ENCODE results near the gene PTK6.
"Not testable (repeated sequence)": the region's sequence is repeated elsewhere in the genome, so short reads cannot be mapped to it uniquely, and the experiment has no call there.

Gene PTK6

DNA sequence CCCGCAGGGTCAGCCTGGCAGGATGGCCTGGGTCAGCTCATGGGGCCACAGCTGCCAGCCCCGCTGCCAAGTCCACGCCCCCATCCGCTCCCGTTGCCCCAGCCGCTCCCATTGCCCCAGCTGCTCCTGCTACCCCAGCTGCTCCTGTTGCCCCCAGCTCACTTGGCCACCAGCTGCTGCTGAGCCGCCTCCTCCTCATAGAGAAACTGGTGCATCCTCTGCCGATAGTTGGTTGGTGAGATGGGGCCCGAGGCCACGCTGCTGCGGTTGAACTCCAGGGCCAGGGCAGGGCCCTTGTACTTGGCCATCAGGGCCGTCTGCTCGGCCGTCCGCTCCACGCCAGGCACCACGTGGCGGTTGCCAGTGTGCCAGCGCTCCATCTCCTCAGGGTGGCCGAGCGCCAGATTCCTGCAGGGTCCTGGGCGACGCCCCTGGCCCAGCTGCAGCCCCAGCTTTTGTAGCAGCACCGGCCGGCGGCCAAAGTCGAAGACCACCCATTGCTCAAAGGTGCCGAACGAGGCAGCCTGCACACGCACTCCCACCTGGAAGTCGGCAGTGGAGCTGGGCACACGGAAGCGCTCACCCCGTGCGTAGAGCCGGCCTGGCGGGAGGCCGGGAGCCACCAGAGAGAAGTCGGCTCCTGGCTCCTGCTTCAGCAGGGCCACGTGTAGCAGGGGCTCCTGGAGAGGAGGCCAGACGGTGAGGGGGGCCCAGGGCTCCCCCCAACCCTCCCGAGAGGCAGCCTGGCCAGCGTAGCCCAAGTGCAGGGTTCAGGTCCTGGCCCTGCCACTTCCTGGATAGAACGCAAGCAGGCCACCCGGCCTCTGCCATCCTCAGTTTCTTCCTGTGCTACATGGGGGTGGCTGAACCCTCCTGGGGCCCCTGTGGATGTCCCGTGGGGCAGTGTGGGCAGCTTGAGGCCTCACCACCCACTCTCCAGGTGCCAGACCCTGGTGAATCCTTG, 32.1 kb upstream of the PTK6 start:
- no peak for DNase-seq (ENCODE audit: low read depth)

DNA sequence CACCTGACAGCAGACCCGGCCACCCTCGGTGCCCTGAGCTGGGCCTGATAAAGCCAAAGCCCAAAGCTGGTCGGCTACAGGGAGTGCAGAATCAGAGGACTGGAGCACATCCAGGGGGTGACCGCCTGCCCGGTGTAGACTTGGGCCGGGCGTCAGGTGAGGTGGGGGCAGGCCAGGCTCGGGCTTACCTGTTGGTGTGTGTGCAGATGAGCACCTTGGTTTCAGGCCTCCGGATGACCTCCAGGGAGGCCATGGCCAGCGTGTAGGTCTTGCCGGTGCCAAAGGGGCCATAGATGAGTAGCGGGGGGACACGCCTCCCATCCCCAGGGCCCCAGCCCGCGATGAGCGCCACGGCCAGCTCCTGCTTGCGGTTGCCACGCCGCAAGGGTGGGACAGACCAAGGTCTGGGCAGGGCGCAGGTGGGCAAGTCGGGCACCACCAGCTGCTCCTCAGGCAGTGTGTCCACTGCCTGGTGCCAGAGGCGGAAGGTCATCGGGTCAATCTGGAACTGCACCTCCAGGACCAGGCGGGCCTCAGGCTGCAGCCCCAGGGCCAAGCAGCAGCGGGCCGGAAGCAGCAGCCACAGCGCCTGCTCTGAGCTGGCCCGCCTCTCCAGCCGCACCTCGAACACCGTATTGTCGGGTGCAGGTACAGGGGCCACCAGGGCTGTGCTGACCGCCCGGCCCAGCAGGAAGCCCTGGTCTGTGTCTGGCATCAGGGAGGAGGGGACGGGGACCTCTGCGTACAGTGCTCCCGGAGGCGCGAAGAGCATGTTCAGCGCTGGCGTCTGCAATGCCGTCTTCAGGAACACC, 31.2 kb upstream of the PTK6 start:
- DNase-seq (ENCODE audit: low read depth) = no peak

DNA sequence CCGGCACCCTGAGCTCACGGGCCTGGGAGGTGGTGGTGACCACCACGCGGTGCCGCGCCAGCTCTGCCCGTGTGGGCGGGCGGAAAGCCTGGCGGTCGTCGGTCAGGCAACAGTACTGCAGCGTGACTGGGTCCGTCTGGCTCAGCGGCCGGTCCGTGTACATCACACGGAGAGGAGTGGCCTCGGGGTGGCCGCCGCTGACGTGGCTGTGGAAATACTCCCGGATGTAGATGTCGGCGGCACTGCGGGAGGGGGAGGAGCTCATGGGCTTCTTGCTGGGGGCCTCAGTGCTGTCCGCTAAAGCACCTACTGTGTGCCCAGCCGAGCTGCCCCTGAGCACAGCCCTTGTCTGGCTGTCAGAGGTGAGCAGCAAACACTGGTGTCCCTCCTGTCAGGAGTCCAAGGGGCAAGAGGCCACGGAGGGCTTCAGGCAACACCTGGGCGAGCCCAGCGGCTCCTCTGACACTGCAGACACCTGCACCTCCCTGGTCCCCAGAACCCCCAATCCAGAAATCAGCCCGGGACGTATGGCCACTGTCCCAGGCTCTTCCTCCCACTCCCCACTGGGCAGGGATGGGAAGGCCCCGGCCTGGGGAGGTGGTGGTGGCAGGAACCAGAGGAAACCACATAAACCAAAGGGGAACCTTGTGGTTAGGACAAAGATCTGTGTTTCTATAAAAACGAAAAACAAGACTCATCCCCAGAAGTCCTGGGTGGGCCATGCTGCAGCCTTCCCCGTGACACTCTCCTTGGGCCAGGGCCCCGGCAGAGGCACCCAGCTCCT, 30.4 kb upstream of the PTK6 start:
- no peak for DNase-seq (ENCODE audit: low read depth)

DNA sequence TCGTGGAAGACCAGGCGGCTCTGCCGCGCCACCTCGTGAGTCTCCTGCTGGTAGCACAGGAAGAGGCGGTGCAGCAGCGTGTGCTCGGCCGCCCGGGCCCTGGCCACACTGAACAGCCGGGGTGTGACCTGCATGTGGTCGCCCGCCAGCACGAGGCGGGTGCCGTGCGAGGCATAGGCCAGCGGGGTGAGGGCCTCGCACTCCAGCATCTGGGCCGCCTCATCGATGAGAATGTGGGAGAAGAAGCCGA, 29.9 kb upstream of the PTK6 start:
- DNase-seq (ENCODE audit: low read depth) = no peak

DNA sequence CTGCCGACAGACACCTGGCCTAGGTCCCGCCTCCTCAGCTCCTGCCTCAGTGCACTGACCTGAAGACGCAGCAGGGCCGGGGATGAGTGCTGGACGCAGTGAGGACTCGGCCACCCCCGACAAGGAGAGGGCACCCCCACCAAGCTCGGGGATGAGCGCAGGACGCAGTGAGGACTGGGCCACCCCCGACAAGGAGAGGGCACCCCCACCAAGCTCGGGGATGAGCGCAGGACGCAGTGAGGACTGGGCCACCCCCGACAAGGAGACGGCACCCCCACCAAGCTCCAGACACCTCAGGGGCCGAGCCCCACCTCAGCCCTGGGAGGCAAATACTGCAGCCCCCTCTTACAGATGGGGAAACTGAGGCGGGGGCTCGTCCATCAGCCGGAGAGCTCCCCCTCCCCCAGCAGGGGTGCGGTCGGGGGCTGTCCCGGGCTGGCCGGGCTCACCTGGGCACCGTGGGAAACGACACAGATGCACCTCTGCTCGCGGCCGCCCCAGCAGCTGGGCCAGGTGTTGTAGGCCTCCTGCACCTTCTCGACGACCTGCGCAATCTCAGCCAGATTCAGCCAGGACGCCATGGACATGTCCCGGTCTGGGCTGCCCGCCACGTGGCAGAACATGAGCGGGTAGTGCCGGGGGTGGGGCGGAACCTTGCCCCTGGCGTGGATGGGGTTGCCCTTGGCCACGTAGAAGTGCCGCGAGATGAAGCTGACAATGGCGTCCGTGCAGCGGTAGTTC, 29.4 kb upstream of the PTK6 start:
- no peak for DNase-seq (ENCODE audit: low read depth)

DNA sequence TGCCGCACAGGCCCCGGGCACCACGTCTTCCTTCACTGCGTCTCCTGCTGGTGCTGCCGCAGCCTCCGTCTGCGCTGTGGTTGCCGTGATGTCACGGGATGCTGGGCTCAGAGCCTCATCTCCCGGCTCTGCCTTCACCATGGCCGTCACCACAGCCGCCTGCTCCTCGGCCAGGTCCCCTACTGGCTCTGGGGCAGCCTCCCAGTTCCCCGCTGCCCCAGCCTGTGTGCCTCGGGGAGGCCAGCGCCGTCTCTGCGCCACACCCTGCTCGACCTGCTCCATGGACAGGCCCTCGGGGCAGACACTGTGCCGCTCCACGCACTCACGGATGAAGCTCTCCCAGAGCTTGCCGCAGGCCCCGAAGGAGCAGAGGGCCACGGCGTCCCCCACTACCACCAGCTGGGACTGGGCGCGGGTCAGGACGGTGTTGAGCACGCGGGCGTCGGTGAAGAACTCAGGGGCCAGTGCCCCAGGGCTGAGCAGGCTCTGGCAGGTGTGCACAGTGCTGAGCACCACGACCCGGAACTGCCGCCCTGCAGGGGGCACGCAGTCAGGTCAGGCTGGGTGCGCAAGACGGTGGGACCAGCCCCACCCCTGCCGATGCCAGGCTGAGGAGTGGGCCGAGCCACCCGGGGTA, 28.6 kb upstream of the PTK6 start:
- DNase-seq (ENCODE audit: low read depth) = no peak

DNA sequence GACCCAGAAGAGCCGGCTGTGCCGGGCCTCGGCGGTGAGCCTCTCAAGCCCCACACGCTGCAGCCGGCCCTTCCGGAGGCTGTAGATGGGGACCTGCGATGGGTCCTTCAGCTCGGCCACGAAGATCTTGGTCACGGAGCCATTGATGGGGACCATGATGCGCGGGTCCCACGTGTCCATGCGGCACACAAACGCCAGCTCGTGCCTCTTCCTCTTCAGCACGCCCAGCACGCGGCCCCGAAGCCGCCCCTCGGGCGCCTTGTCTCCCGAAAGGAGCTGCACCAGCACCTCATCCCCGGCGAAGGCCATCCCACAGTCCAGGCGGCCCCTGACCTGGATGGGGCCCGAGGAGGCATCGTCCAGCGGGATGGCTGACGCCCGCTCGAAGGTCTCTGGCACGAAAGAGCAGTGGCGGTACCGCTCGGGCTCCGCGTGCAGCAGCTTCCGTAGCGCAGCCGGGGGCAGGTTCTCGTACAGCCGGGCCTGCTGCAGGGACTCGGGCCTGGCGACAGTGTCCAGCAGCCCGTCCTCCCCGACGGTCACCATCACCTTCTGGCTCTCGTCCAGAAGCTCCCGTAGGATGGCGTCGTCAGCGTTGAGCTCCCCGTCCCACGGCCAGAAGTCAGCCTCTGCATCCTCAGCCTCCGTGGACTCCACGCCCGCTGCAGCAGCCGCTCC, 28.0 kb upstream of the PTK6 start:
- DNase-seq (ENCODE audit: low read depth) = no peak

DNA sequence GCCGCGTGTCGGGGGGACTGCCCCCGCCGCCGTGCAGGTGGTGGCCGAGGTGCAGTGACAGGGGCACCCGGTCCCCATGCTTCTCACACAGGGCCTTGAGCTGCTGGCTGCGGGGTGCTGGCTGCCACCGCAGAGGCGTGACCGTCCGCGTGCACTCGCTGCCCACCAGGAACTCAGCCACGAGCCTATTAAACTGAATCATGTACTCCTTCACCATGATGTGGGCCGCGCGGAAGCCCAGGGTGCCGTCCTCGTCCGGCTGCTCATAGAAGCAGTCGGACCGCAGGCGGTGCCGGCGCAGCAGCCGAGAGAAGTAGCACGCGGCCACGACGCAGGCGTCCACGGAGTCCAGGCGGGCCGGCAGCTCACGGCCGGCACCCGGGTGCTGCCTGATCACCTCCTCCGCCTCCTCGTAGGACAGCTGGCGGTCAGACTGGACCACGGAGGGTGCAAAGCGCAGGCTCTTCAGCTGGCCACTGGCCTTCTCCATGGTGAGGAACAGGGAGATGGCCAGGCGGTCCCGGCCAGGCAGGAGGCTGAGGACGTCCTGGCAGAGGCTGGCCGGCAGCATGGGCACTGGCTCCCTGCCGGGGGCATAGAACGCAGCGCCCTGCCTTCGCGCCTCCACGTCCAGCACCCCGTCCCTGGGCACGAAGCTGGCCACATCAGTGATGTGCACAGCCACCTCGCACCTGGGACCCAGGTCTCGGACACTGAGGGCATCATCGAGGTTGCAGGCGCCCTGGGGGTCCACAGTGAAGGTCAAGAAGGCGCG, 27.0 kb upstream of the PTK6 start:
- DNase-seq (ENCODE audit: low read depth) = no peak

DNA sequence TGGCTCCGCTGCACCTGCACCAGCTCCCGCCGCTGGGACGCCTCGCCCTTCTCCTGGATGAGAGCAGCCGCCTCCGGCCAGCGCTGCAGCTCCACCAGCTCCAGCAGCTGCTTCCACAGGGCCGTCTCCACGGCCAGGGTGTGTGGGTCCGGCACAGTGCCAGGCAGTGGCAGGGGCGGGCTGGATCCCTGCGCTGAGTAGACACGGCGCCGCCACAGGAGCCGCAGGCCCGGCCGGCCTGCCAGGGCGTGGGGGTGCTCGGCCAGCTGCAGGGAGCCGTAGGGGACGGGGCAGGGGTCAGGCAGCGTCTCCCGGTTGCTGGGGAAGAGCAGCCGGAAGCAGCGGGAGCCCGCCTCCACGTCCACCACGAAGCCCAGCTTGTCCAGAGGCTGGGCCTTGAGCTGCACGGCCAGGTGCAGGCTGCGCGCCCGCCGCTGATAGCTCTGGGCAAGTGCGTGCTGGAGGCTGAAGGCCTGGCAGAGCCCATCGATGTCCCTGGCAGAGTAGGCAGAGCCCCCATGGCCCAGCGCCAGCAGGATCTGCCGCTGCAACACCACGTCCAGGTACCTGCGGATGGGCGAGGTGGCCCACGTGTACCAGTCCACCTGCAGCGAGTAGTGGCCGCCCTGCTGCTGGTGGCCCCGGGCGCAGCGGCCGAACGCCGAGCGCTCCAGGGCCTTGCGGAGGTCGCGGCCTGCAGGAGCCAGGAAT, 26.2 kb upstream of the PTK6 start:
- DNase-seq (ENCODE audit: low read depth) = no peak

DNA sequence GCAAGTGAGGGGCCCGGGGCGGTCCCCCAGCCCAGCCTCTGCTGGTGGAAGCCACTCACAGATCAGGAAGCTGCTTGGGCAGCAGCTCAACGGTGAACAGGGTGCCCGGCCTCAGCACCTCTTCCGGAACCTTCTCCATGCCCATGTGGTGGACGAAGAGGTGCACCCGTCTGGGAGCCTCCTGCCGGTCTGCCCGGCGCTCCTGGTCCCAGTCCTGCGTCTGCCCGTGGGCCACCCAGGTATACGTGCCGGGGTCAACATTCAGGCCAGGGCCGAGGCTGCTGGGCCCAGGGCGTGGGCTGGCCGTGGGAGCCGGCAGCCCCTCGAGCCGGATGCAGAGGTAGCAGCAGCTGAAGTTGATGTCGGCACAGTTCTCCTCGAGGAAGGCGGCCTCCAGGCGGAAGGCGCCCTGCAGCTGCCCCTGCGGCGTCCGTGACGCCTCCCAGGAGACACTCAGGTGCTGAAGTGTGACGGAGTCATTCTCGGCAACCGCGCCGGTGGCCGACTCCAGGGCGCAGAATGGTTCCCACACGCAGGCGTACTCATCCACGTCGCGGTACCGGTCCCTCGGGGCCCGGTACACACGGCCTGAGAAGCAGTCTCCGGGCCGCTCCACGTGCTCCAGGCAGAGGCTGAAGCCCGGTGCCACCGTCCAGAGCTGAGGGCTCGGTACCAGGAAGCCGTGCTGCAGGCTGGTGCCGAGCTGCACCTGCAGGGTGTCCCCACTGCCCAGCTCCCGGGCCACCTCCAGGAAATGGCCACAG, 25.5 kb upstream of the PTK6 start:
- DNase-seq (ENCODE audit: low read depth) = no peak

DNA sequence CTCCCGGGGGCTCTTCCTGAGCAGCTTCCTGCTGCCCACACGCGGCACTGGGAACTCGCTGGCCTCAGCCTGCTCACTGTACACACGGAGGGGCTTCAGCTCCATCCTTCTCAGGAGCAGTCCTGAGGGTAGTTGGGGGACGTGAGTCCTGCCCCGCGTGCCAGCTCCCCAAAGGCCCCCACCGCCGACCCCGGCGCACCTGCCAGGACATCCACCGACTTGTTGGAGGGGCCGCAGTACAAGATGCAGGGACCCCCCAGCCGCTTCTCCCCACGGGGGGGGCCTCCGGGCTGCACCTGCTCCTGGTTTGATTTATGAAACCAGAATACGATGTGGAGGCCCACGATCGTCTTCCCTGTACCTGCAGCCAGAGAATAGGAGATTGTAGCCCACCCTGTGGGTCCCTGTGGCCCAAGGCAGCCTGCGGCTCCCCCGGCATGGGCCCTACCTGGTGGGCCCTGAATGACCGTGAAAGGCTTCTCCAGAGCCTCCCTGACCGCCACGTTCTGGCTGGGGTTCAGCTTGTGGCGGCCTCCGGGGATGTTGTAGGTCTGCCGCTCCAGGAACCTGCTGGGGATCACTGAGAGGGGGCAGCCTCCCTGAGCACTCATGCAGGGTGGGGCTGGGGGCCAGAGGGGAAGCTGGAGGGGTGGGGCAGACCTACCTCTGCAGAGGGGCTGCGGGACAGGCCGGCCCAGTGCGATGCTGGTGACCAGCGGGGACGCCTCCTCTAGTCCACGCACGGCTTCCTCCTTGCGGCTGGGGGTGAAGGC, 24.6 kb upstream of the PTK6 start:
- DNase-seq (ENCODE audit: low read depth) = no peak

DNA sequence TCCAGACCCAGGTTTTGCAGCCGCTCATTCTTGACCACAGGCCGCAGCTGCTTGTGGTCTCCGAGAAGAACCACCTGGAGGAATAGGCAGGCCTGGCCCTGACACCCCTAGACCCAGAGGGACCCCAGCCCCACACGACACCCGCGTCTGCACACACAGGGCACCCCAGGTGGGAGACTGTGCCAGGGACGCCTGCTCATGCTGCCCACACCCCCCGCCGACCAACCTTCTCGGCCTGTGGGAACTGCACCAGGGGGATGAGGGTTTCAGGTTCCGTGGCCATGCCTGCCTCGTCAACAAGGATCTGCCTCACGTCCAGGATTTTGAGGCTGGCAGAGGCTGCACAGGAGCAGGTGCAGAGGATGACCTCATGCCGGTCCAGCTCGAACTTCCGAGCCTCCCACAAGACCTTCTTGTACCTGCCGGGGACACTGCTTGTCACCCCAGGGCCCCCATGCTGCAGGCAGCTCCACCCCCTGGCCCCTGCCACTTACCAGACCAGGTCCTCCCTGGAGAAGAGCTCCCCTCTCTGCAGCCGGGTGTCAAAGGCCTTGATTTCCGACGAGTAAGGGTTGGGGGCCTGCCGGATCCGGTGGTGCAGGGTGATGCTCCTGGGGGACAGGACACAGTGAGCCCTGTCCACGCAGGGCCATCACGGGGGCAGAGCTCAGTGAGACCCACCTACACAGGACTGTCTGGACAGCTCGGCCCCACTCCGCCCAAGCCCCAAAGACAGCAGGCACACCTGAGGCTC, 23.9 kb upstream of the PTK6 start:
- DNase-seq (ENCODE audit: low read depth) = no peak

DNA sequence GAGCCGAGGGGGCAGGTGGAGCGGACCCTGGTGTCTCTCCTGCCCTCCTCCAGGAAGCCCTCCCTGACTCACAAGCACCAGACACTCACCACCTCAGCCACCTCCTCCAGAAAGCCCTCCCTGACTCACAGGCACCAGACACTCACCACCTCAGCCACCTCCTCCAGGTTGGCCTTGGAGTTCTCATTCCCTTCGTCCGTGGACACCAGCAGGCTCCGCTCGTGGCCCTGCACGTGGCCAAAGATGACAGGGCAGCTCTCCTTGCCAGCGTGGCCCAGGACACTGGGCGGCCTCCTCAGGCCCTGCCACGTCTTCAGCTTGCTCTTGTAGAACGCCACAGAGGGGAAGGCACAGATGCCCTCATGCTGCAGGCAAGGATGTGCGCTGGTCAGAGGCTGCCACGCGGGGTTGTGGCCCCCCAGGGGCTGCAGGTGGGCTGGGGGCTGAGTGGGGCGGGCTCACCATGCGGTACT, 23.2 kb upstream of the PTK6 start:
- DNase-seq (ENCODE audit: low read depth) = no peak

DNA sequence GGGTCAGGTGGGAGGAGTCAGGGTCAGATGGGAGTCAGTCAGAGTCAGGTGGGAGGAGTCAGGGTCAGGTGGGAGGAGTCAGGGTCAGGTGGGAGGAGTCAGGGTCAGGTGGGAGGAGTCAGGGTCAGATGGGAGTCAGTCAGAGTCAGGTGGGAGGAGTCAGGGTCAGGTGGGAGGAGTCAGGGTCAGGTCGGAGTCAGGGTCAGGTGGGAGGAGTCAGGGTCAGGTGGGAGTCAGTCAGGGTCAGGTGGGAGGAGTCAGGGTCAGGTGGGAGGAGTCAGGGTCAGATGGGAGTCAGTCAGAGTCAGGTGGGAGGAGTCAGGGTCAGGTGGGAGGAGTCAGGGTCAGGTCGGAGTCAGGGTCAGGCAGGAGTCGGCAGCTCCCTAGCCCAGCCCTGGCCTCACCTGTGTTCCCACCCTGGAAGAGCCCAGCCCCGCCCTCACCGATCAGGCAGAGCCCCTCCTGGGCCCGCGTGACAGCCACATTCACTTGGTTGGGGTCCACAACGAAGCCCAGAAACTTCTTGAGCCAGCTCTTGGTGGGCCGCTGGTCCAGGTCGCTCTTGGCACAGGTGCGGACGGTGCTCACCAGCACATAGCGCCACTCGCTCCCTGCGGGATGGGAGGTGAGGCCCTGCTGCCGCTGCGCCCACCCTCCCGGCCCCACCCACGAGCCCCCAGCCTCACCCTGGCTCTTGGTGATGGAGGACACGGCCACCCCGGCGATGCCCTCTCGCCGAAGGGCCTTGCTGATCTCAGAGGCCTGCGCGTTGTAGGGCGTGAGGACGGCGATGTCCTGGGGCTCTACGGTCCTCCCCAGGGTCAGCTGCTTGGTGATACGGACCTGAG, 22.5 kb upstream of the PTK6 start:
- DNase-seq (ENCODE audit: low read depth) = not testable (repeated sequence)

DNA sequence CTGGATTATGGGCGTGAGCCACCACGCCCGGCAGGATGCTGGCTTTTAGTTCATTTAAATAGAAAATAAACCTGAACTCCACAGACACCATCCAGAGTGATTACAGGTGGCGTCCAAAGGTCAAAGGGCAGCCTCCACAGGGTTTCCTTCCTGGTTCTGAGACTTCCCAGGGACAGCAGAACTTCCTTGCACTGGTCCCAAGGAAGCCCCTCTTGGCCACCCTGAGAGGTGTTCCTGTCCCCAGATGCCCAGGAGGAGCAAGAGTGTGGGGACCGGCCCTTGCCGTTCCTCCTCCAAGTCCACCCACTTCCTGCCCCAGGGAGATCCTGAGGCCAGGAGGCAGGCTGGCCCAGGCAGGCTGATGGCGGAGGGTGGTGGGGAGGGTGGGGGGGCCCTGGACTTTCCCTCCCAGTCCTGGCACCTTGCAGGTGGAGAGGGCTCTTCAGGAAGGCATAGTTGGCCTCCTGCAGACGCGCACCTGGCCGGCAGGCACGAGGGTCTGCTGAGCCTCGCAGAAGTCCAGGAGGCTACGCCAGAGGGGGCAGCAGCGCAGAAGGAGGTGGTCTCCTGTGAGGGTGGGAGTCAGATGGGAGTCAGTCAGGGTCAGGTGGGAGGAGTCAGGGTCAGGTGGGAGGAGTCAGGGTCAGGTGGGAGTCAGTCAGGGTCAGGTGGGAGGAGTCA, 21.8 kb upstream of the PTK6 start:
- DNase-seq (ENCODE audit: low read depth) = no peak

Measured in stimulated activated CD8-positive, alpha-beta memory T cell treated with anti-CD3 and anti-CD28 coated beads, Interleukin-15, amount 100 ng/mL, for 24 hours (primary cell).